K562 (cell line): ENCODE data around the gene TTC16.

Experiments used
- ATF1 ChIP-seq, 2 experiments: fragments of 450-650 bp in 1 of 2; IDR thresholded peaks; 2 replicates each; pipeline ENCODE4 v1.6.1; 2016; ENCODE audit warnings: missing compliant biosample characterization in 1 of 2, missing genetic modification characterization in 1 of 2
- CTCF ChIP-seq, 3 experiments: IDR thresholded peaks in 2 of 3; conservative IDR thresholded peaks in 1 of 3; 2 replicates each; pipeline ENCODE4 v1.5.1; 2011 to 2012; ENCODE audit warnings: low read length in 3 of 3, mild to moderate bottlenecking in 3 of 3, control low read depth in 2 of 3, improper control_type of control experiment in 1 of 3, inconsistent platforms in 1 of 3, low read depth in 1 of 3, mixed read lengths in 1 of 3, moderate library complexity in 1 of 3; ENCODE audit not compliant: insufficient read depth in 2 of 3
- RNF2 ChIP-seq: sonication (generic); IDR thresholded peaks from 2 replicates; pipeline ENCODE4 v1.6.1; 2016
- ZBTB26 ChIP-seq: fragments of 450-650 bp; formaldehyde crosslinking; IDR thresholded peaks from 2 replicates; pipeline ENCODE4 v1.4.0; 2022; ENCODE audit warnings: missing genetic modification characterization

- no peak for TF ChIP-seq ZBTB26 (CRISPR knock-in tag)
- no peak for TF ChIP-seq RNF2
- TF ChIP-seq ATF1 (CRISPR knock-in tag; IDR thresholded peaks at IDR 0.05): no peak
- TF ChIP-seq ATF1 (tag; IDR thresholded peaks at IDR 0.05): no peak
- no peak for TF ChIP-seq CTCF (IDR thresholded peaks at IDR 0.05 in 2 of 3, conservative IDR thresholded peaks at IDR 0.05 in 1 of 3; ENCODE audit: insufficient read depth in 2 of 3, low read depth in 1 of 3, low read length in 3 of 3)
Observed at GRCh38 chr9:127693143-127693542, 22.7 kb upstream of the TTC16 start.
